Tibial artery (tissue), 4 donors: ENCODE results near the gene MIPOL1.
"Not testable (repeated sequence)": the region's sequence is repeated elsewhere in the genome, so short reads cannot be mapped to it uniquely, and the experiment has no call there.

ENCODE experiments used
- DNase-seq, 2 donors: peaks; one replicate each; pipeline ENCODE4 v3.0.0-alpha.2; 2019
- H3K27ac ChIP-seq, 2 donors: fragments of 200-600 bp; sonication (generic) in 1 of 2; 1 replicate in 1 of 2; 2 replicates in 1 of 2; pipeline ENCODE4 v1.5.1; 2018 to 2019; ENCODE audit warnings: mild to moderate bottlenecking in 1 of 2
- H3K27me3 ChIP-seq, 2 donors: fragments of 200-600 bp; sonication (generic) in 1 of 2; one replicate each; pipeline versions ENCODE4 v1.5.1 to v1.6.0; 2016 to 2019
- H3K36me3 ChIP-seq, 3 donors: fragments of 200-600 bp; sonication (generic) in 2 of 3; one replicate each; pipeline ENCODE4 v1.5.1; 2016 to 2019; ENCODE audit warnings: mild to moderate bottlenecking in 2 of 3
- H3K4me1 ChIP-seq, 4 donors: fragments of 200-600 bp; sonication (generic) in 2 of 4; 1 replicate in 3 of 4; 2 replicates in 1 of 4; pipeline ENCODE4 v1.5.1; 2016 to 2019
- H3K4me3 ChIP-seq, 2 donors: fragments of 200-600 bp; sonication (generic) in 1 of 2; 1 replicate in 1 of 2; 2 replicates in 1 of 2; pipeline ENCODE4 v1.5.1; 2018 to 2019; ENCODE audit warnings: mild to moderate bottlenecking in 2 of 2
- H3K9me3 ChIP-seq, 3 donors: fragments of 200-600 bp; sonication (generic) in 1 of 3; one replicate each; pipeline ENCODE4 v1.5.1; 2016 to 2019
- intact Hi-C: fragments of 100-400 bp; cut with DNase I; formaldehyde crosslinking; loops from one replicate; pipeline ENCODE4 v1.15.0; 2023; ENCODE audit warnings: low total_unique reads
- TF ChIP-seq, protein P1 (sequence below), 2 experiments: fragments of 200-600 bp in 1 of 2; fragments of 450-650 bp in 1 of 2; IDR thresholded peaks; one replicate each; pipeline ENCODE4 v1.5.1; 2017 to 2019; ENCODE audit warnings: antibody characterized with exemption in 2 of 2, mild to moderate bottlenecking in 1 of 2, moderate library complexity in 1 of 2

The MIPOL1 gene

DNA sequence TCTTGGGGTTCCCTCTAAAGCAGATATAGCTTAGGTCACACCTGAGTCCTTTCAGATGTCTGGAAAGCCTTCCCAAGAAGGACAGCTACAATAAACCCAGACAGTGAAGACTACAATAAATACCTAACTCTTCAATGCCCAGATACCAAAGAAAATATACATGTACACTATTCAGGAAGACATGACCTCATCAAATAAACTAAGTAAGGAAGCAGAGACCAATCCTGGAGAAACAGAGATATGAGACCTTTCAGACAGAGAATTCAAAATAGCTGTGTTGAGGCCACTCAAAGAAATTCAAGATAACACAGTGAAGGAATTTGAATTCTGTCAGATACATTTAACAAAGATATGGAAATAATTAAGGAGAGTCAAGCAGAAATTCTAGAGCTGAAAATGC is 15.3 kb downstream of the MIPOL1 start:
- Histone ChIP-seq H3K4me3 (no peak overlapping the region), H3K27me3 (no peaks in the 10 kb centered on the region), H3K27ac (no peak overlapping the region), H3K4me1 (no peaks in the 10 kb centered on the region), H3K9me3 (no peaks in the 10 kb centered on the region), H3K36me3 (peaks cover 0 to 9% (median 4%) of the 10 kb centered on the region in 3 donors)
- TF ChIP-seq, protein P1, sequence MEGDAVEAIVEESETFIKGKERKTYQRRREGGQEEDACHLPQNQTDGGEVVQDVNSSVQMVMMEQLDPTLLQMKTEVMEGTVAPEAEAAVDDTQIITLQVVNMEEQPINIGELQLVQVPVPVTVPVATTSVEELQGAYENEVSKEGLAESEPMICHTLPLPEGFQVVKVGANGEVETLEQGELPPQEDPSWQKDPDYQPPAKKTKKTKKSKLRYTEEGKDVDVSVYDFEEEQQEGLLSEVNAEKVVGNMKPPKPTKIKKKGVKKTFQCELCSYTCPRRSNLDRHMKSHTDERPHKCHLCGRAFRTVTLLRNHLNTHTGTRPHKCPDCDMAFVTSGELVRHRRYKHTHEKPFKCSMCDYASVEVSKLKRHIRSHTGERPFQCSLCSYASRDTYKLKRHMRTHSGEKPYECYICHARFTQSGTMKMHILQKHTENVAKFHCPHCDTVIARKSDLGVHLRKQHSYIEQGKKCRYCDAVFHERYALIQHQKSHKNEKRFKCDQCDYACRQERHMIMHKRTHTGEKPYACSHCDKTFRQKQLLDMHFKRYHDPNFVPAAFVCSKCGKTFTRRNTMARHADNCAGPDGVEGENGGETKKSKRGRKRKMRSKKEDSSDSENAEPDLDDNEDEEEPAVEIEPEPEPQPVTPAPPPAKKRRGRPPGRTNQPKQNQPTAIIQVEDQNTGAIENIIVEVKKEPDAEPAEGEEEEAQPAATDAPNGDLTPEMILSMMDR (IDR thresholded peaks at IDR 0.05), result no peak
- intact Hi-C loops, result no loop called here
- no peak for DNase-seq

DNA sequence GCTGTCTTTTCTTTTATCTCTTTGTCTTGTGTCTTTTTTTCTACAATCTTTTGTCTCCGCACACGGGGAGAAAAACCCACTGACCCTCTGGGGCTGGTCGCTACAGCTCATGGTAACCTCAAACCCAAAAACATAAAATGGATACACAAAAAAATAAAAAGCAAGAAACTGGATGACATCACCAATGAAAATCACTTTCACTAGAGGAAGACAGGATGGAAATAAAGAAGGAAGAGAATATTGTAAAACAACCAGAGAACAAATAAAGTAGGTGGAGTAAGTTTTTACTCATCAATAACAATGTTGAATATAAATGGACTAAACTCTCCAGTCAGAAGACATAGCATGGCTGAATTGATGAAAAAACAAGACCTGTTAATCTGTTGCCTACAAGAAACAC is 17.6 kb downstream of the MIPOL1 start:
- intact Hi-C loops, result no loop called here
- peaks cover 0 to 9% (median 4%) of the 10 kb centered on the region in 3 donors for H3K36me3 ChIP-seq

GRCh38 chr14:37221073-37221472 is 23.3 kb downstream of the MIPOL1 start:
- Histone ChIP-seq H3K9me3 (peaks cover 0 to 10% (median 8%) of the 10 kb centered on the region in 3 donors), H3K27ac (no peak overlapping the region), H3K4me1 (no peaks in the 10 kb centered on the region), H3K36me3 (peaks cover 0 to 15% (median 9%) of the 10 kb centered on the region in 3 donors), H3K27me3 (no peaks in the 10 kb centered on the region), H3K4me3 (no peak overlapping the region)
- intact Hi-C loops, result no loop called here
- DNase-seq, result no peak
- TF ChIP-seq, protein P1 (IDR thresholded peaks at IDR 0.05), result no peak

More for the DNA sequence above, 17.6 kb downstream of the MIPOL1 start:
- no peak for DNase-seq
- H3K27ac ChIP-seq, result no peak overlapping the region
- no peak overlapping the region for H3K4me3 ChIP-seq
- no peaks in the 10 kb centered on the region for H3K4me1 ChIP-seq
- no peaks in the 10 kb centered on the region for H3K9me3 ChIP-seq
- TF ChIP-seq, protein P1 (IDR thresholded peaks at IDR 0.05), result no peak
- H3K27me3 ChIP-seq, result no peaks in the 10 kb centered on the region

GRCh38 chr14:37223947-37224474 is 26.3 kb downstream of the MIPOL1 start:
- H3K4me1 ChIP-seq, result no peaks in the 10 kb centered on the region
- H3K9me3 ChIP-seq, result peaks cover 0 to 10% (median 8%) of the 10 kb centered on the region in 3 donors
- H3K4me3 ChIP-seq, result no peak overlapping the region
- TF ChIP-seq, protein P1 (IDR thresholded peaks at IDR 0.05), result no peak
- peaks cover 0 to 15% (median 9%) of the 10 kb centered on the region in 3 donors for H3K36me3 ChIP-seq
- no peak for DNase-seq
- H3K27me3 ChIP-seq, result no peaks in the 10 kb centered on the region
- intact Hi-C loops, result no loop called here
- no peak overlapping the region for H3K27ac ChIP-seq

DNA sequence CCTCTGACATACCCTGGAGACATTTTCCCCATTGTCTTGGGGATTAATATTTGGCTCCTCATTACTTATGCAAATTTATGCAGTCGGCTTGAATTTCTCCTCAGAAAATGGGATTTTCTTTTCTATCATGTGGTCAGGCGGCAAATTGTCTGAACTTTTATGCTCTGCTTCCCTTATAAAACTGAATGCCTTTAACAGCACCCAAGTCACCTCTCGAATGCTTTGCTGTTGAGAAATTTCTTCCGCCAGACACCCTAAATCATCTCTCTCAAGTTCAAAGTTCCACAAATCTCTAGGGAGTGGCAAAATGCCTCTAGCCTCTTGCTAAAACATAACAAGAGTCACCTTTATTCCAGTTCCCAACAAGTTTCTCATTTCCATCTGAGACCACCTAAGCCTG is 27.9 kb downstream of the MIPOL1 start:
- H3K9me3 ChIP-seq, result peaks cover 0 to 10% (median 8%) of the 10 kb centered on the region in 3 donors
- DNase-seq, H3K27me3 ChIP-seq, H3K4me1 ChIP-seq, H3K27ac ChIP-seq, H3K4me3 ChIP-seq: not testable (repeated sequence)
- H3K36me3 ChIP-seq, result peaks cover 0 to 15% (median 9%) of the 10 kb centered on the region in 3 donors
- intact Hi-C loops, result loop anchor here (2.0 kb wide), 1 partner anchor 21 kb away; no protein-coding TSS in a partner anchor

DNA sequence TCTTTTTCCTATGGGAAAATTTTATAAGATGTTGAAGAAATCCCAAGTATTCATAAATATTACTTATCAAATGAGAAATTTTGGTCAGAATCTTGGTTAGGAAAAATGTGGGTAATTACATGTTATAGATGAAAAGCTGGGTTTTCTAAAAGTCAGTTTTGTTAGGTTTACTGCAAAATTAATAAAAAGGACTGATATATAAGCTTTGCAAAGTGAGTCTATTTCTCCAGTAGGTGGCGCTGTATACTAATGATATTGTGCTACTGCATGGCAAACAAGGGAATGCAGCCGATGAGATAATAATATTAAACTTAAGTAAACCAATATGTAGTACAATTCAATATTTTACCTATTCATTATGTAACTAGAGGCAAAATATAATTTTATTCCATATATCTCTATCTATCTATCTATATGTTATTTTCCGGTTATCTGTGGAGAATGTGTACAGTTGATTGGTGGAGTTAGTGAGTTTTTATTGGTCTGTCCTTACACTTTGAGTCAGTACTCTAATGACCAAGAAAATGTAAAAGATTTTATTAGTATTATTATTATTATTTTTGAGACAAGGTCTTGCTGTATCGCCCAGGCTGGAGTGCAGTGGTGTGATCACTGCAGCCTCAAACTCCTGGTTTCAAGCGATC is 32.9 kb downstream of the MIPOL1 start:
- TF ChIP-seq, protein P1 (IDR thresholded peaks at IDR 0.05), result peak; percentile 55 to 68
- H3K36me3 ChIP-seq, result no peaks in the 10 kb centered on the region
- H3K4me1 ChIP-seq, result no peaks in the 10 kb centered on the region
- H3K9me3 ChIP-seq, result no peaks in the 10 kb centered on the region
- H3K27me3 ChIP-seq, result no peaks in the 10 kb centered on the region
- no peak overlapping the region for H3K4me3 ChIP-seq
- intact Hi-C loops, result no loop called here
- DNase-seq, result no peak
- H3K27ac ChIP-seq, result no peak overlapping the region
